NB4 (cell line): ENCODE data around the gene VWA3B.

Source experiments
- DNase-seq: peaks from one replicate; pipeline ENCODE4 v3.0.0; 2010; ENCODE audit warnings: low read depth
- H3K4me3 ChIP-seq: one replicate; pipeline ENCODE4 v1.5.1; 2011; ENCODE audit warnings: mild to moderate bottlenecking, low read depth, low read length, moderate library complexity
- CTCF ChIP-seq: IDR thresholded peaks from one replicate; pipeline ENCODE4 v1.5.1; 2012; ENCODE audit warnings: low read depth, low read length
- MYC ChIP-seq: IDR thresholded peaks from 2 replicates; pipeline ENCODE4 v1.6.1; 2011; ENCODE audit warnings: low read depth, low read length
- POLR2A ChIP-seq: IDR thresholded peaks from 2 replicates; pipeline ENCODE4 v1.6.1; 2011; ENCODE audit warnings: mild to moderate bottlenecking; ENCODE audit not compliant: insufficient read length; ENCODE audit errors: extremely low read depth
- TF ChIP-seq, protein P1 (sequence below): IDR thresholded peaks from 2 replicates; pipeline ENCODE4 v1.6.1; 2011; ENCODE audit warnings: low read depth, low read length

Gene VWA3B

DNA sequence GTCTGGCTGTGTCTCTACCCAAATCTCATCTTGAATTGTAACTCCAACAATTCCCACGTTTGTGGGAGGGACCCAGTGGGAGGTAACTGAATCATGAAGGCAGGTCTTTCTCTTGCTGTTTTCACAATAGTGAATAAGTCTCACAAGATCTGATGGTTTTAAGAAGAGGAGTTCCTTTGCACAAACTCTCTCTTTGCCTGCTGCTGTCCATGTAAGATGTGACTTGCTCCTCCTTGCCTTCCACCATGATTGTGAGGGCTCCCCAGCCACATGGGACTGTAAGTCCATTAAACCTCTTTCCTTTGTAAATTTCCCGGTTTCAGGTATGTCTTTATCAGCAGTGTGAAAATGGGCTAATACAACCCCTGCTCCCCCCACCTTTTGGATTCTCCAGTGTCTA lies 23.8 kb downstream of the VWA3B start:
- TF ChIP-seq POLR2A, result no peak
- TF ChIP-seq MYC, result no peak
- TF ChIP-seq, protein P1, sequence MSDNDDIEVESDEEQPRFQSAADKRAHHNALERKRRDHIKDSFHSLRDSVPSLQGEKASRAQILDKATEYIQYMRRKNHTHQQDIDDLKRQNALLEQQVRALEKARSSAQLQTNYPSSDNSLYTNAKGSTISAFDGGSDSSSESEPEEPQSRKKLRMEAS, result no peak
- TF ChIP-seq CTCF, result no peak
- DNase-seq, result no peak
- no peak overlapping the region for H3K4me3 ChIP-seq

DNA sequence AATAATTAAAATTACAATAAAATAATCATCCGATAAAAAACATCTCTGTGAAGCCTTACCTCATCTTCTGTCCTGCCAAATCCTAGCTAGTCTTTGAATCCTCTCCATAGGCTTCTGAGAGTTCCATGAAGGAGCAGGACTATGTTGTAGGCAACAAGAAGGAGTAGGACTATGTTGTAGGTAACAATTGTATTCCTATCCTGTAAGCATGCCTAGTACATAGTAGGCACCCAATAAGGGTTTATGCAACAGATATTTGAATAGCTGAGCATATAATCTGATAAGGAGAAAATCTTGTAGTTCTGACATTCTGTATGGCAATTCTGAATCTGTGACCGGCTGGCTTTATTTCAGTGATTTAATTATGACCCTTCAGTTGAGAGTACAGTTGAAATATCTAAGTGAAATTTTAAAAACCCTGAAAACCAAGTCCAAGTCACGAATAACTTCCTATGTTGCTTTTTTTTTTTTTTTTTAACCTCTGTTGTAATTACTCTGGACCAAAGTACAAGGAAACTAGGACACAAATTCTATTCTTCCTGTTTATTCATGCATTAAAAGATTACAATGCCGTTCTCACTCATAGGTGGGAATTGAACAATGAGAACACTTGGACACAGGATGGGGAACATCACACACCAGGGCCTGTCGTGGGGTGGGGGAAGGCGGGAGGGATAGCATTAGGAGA lies 27.8 kb downstream of the VWA3B start:
- DNase-seq, result no peak
- TF ChIP-seq POLR2A (no peak), MYC (no peak), CTCF (no peak)
- TF ChIP-seq, protein P1, result no peak

GRCh38 chr2:98118161-98118560 lies 31.2 kb downstream of the VWA3B start:
- H3K4me3 ChIP-seq, result no peak overlapping the region
- no peak for DNase-seq
- no peak for TF ChIP-seq CTCF
- TF ChIP-seq POLR2A, result no peak
- TF ChIP-seq, protein P1, result no peak
- no peak for TF ChIP-seq MYC

More for the DNA sequence above, 27.8 kb downstream of the VWA3B start:
- H3K4me3 ChIP-seq, result no peak overlapping the region

DNA sequence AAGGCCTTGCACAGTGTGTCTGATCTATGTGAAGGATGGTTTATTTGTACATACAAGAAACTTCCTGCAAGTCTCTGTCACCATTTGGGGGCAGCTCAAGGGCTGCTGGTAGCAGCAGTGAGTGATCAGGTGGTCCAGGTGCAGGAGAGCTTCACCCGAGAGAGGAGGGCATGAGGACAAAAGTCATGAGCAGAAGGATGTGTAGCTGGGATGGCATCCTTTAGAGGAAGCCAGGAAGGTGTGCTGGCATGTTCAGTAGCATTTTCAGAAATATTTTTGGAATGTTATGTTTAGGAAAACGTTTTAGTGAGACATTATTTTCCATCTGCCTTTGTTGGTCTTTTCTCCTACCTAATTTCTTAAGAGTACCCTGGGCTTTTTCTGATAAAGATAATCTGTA lies 31.9 kb downstream of the VWA3B start:
- TF ChIP-seq CTCF, result no peak
- TF ChIP-seq, protein P1, result no peak
- TF ChIP-seq MYC, result no peak
- no peak for TF ChIP-seq POLR2A
- DNase-seq, result no peak
- H3K4me3 ChIP-seq, result no peak overlapping the region

DNA sequence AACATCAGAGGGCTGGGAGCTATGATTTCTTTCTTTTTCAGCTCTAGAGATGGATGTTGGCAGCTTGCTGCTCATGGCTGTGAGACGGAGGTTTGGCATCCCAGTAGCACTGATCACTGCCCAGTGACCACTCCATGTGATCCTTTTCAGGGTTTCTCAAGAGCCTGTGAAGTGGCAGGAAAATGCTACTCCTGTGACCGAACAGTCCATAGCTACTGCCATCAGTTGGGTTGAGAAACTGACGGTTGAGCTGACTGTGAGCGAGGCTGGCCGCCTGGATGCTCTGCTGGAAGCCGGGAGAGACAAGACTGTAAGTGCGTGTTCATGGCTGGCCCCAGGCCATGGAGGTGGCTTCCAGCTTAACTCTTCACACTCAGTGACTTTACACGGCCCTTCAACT lies 34.2 kb downstream of the VWA3B start:
- no peak for DNase-seq
- H3K4me3 ChIP-seq, result no peak overlapping the region
- no peak for TF ChIP-seq CTCF
- TF ChIP-seq, protein P1, result no peak
- no peak for TF ChIP-seq MYC
- no peak for TF ChIP-seq POLR2A
